Endodermal cell (in vitro differentiated cells): ENCODE results near the gene ZC3H8. TPM values are rescaled to one million over a fixed set of nuclear protein-coding genes. Genes with fewer than 3 reads are reported as not detected.

ENCODE experiments used
- DNase-seq: peaks from one replicate; pipeline ENCODE4 v3.0.0-alpha.2; 2017
- H3K27ac ChIP-seq: 2 replicates; pipeline ENCODE4 v1.5.1; 2013; ENCODE audit warnings: mild to moderate bottlenecking, low read depth, low read length, moderate library complexity
- H3K27me3 ChIP-seq: 2 replicates; pipeline ENCODE4 v1.6.1; 2013; ENCODE audit warnings: mild to moderate bottlenecking, low read length, moderate library complexity; ENCODE audit not compliant: insufficient read depth, control insufficient read depth, poor library complexity, severe bottlenecking
- H3K36me3 ChIP-seq: 2 replicates; pipeline ENCODE4 v1.7.0; 2013; ENCODE audit warnings: mild to moderate bottlenecking, low read length, moderate library complexity; ENCODE audit not compliant: control insufficient read depth, insufficient read depth
- H3K4me1 ChIP-seq: one replicate; pipeline ENCODE4 v1.7.0; 2013; ENCODE audit warnings: low read length; ENCODE audit not compliant: control insufficient read depth, insufficient read depth
- H3K4me3 ChIP-seq: 2 replicates; pipeline ENCODE4 v1.5.1; 2013; ENCODE audit warnings: mild to moderate bottlenecking, low read length, moderate library complexity
- H3K9ac ChIP-seq: 2 replicates; pipeline ENCODE4 v1.6.1; 2013; ENCODE audit warnings: mild to moderate bottlenecking, low read length, moderate library complexity; ENCODE audit not compliant: poor library complexity, severe bottlenecking; ENCODE audit errors: extremely low read depth
- H3K9me3 ChIP-seq: 2 replicates; pipeline ENCODE4 v1.6.1; 2013; ENCODE audit warnings: mild to moderate bottlenecking, low read length, moderate library complexity; ENCODE audit not compliant: control insufficient read depth
- H3K27ac Mint-ChIP-seq: 2 replicates; pipeline ENCODE4 v1.8.0; 2020; ENCODE audit warnings: mixed read lengths
- H3K27me3 Mint-ChIP-seq: 2 replicates; pipeline ENCODE4 v1.8.0; 2021; ENCODE audit warnings: mild to moderate bottlenecking, mixed read lengths; ENCODE audit not compliant: insufficient read depth
- H3K36me3 Mint-ChIP-seq: 2 replicates; pipeline ENCODE4 v1.8.0; 2020; ENCODE audit warnings: low read depth, mixed read lengths
- H3K4me1 Mint-ChIP-seq: 2 replicates; pipeline ENCODE4 v1.8.0; 2020; ENCODE audit warnings: mixed read lengths
- H3K4me3 Mint-ChIP-seq: 2 replicates; pipeline ENCODE4 v1.8.0; 2020; ENCODE audit warnings: mild to moderate bottlenecking, moderate library complexity, mixed read lengths
- H3K9me3 Mint-ChIP-seq: 2 replicates; pipeline ENCODE4 v1.8.0; 2020; ENCODE audit warnings: mild to moderate bottlenecking, mixed read lengths
- CTCF ChIP-seq: fragments of 200-600 bp; sonication (generic); conservative IDR thresholded peaks from 2 replicates; pipeline ENCODE4 v1.5.0; 2021; ENCODE audit warnings: antibody characterized with exemption, mild to moderate bottlenecking
- WGBS, 2 experiments: methylation state at CpG; one replicate each; pipeline versions ENCODE4 v1.1.5 to v1.1.7; 2013; ENCODE audit warnings: missing lambda C conversion rate in 2 of 2, mixed read lengths in 1 of 2; ENCODE audit not compliant: insufficient coverage in 1 of 2, insufficient read length in 1 of 2; 5-methylcytosine and 5-hydroxymethylcytosine counted together
- total RNA-seq, 2 donors: library from RNA; stranded (reverse); fragmentation: NEBNext Ultra II Directional in 1 of 2; extraction: Animal tissue kit (Norgen Biotek cat#: 25700) in 1 of 2; gene quantifications; 2 replicates in 1 of 2; 3 replicates in 1 of 2; pipeline ENCODE4 v1.2.1, GENCODE V29; 2021

ZC3H8 gene
- total RNA-seq, 2 donors from 2014 or later = 8.3 to 10.6 TPM

DNA sequence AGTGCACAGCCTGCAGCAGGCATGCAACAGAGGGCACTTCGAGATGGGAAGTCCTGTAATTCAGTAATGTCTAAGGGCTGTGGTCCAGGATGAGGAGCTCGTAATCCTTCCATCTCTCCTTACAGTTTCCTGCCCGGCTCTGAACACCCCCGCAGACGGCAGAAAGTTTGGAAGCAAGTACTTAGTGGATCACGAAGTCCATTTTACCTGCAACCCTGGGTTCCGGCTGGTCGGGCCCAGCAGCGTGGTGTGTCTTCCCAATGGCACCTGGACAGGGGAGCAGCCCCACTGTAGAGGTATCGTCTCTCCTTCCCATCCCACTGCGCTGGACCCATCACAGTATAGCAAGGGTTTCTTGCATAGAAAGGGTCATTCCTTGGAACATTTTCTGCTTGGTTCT, 90.0 kb downstream of the ZC3H8 start:
- Mint-ChIP-seq H3K9me3 (no peaks in the 10 kb centered on the region), H3K4me1 (no peaks in the 10 kb centered on the region), H3K27ac (no peak overlapping the region), H3K4me3 (no peak overlapping the region), H3K27me3 (no peaks in the 10 kb centered on the region), H3K36me3 (no peaks in the 10 kb centered on the region)
- WGBS, 2 experiments = 95 to 98% methylated on average over 8 to 11 of the region's 11 CpGs
- Histone ChIP-seq H3K36me3 (no peaks in the 10 kb centered on the region), H3K4me1 (no peaks in the 10 kb centered on the region), H3K9me3 (no peaks in the 10 kb centered on the region), H3K4me3 (no peak overlapping the region), H3K9ac (no peak overlapping the region), H3K27ac (no peak overlapping the region), H3K27me3 (no peaks in the 10 kb centered on the region)
- DNase-seq = no peak
- no peak for TF ChIP-seq CTCF

DNA sequence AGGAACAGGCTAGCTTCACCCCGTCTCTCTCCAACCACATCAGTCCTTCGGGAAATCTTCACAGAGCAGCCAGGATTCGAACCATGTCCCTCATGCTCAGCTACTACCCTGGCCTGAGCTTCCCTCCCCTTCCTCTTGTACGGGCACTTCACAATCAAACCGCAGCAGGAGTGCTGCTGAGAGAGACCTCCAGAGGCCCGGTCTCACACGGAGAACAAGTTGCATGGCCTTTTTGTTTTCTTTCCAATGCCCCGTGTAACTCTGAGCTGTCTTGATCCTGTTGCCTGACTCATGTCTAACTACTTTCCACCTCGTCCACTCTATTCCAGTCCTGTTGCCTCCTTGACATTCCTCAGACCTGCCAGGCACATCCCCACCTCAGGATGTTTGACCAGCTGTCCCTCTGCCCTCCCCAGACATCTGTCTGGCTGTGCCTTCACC, 91.3 kb downstream of the ZC3H8 start:
- WGBS, 2 experiments = 80 to 84% methylated on average over 9 of the region's 9 CpGs
- Mint-ChIP-seq H3K4me1 (no peaks in the 10 kb centered on the region), H3K27me3 (no peaks in the 10 kb centered on the region), H3K36me3 (no peaks in the 10 kb centered on the region), H3K4me3 (no peak overlapping the region), H3K27ac (no peak overlapping the region), H3K9me3 (no peaks in the 10 kb centered on the region)
- H3K27me3 ChIP-seq = no peaks in the 10 kb centered on the region
- no peaks in the 10 kb centered on the region for H3K36me3 ChIP-seq
- H3K4me3 ChIP-seq = no peak overlapping the region
- no peak overlapping the region for H3K9ac ChIP-seq
- no peaks in the 10 kb centered on the region for H3K4me1 ChIP-seq
- H3K9me3 ChIP-seq = no peaks in the 10 kb centered on the region
- DNase-seq = no peak
- no peak overlapping the region for H3K27ac ChIP-seq
- no peak for TF ChIP-seq CTCF

GRCh38 chr2:112162956-112163355, 91.9 kb downstream of the ZC3H8 start:
- DNase-seq = no peak

More at GRCh38 chr2:112162956-112163355, 91.9 kb downstream of the ZC3H8 start:
- Histone ChIP-seq H3K4me3 (no peak overlapping the region), H3K4me1 (no peaks in the 10 kb centered on the region), H3K9ac (no peak overlapping the region), H3K9me3 (no peaks in the 10 kb centered on the region), H3K27ac (no peak overlapping the region), H3K36me3 (no peaks in the 10 kb centered on the region), H3K27me3 (no peaks in the 10 kb centered on the region)
- no peaks in the 10 kb centered on the region for H3K27me3 Mint-ChIP-seq
- H3K27ac Mint-ChIP-seq = no peak overlapping the region
- no peak for TF ChIP-seq CTCF
- no peaks in the 10 kb centered on the region for H3K36me3 Mint-ChIP-seq
- no peaks in the 10 kb centered on the region for H3K9me3 Mint-ChIP-seq
- H3K4me1 Mint-ChIP-seq = no peaks in the 10 kb centered on the region
- no peak overlapping the region for H3K4me3 Mint-ChIP-seq
- WGBS, 2 experiments = 94 to 96% methylated on average over 11 of the region's 11 CpGs
